ENCODE data around the gene MTERF4. TPM values are rescaled to one million over a fixed set of nuclear protein-coding genes. Genes with fewer than 3 reads are reported as not detected.

The MTERF4 gene
- polyA plus RNA-seq, 1 experiment = 32.0 TPM

- no peak for DNase-seq (ENCODE audit: low read depth)
- no peak for TF ChIP-seq CTCF (IDR thresholded peaks at IDR 0.05; ENCODE audit: insufficient read depth, low read depth, low read length)
- Histone ChIP-seq H3K27me3 (ENCODE audit: control insufficient read depth, insufficient read depth, low read length) (no peaks in the 10 kb centered on the region), H3K36me3 (ENCODE audit: control insufficient read depth, insufficient read depth, low read length) (no peaks in the 10 kb centered on the region; the same call in 1 of the 2 replicates), H3K4me3 (ENCODE audit: low read depth, low read length) (no peak overlapping the region)
- ChIA-PET CTCF (no interaction called here), POLR2A (no interaction called here)
These were observed 50.3 kb downstream of the MTERF4 start for GRCh38 chr2:241051578-241052487.

DNA sequence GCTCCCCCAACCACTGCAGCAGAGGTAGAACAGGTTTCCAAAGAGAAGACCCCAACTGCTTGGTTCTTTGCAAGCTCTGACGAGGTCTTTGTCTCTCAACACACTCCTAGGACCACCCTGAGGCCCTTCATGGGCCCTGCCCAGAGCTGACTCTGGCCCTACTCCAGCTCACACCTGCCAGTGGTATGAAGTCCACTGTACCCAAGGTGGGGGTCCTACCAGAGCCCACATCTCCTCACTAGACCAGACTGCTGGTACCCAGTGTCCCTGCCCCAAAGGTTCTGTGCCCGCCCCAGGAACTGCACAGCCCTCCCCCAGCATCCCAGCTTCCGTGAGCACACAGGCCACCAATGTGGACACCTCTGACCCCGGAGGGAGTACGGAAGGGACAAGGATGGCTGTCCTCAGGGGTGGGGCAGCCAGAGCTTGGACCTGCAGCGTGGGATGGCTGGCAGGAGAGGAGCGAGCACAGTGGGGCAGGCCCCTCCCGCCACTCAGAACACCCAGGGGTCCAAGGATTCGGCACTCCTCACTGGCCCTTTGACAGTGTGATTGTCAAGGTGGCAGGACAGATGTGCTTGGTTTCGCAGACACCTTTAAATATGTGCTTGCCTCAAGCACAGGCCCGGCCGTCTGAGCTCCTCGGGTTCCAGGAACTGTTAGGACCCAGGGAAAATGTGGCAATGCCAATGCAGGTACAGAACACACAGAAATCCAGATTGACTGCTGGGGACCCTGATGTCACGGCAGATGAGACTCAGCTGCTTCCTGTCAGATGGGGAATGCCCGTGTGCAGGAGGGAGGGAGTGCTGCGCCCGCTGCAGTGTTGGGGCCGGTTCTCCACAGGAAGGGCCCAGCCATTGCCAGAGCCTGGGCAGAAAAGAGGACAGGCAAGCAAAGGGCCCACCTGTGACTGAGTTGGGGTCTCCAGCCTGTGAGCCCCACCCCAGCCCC lies 51.2 kb downstream of the MTERF4 start:
- POLR2A ChIA-PET = no interaction called here
- DNase-seq (ENCODE audit: low read depth) = no peak
- Histone ChIP-seq H3K36me3 (ENCODE audit: control insufficient read depth, insufficient read depth, low read length) (no peaks in the 10 kb centered on the region; the same call in 1 of the 2 replicates), H3K4me3 (ENCODE audit: low read depth, low read length) (no peak overlapping the region), H3K27me3 (ENCODE audit: control insufficient read depth, insufficient read depth, low read length) (no peaks in the 10 kb centered on the region)
- no peak for TF ChIP-seq CTCF (IDR thresholded peaks at IDR 0.05; ENCODE audit: insufficient read depth, low read depth, low read length)
- CTCF ChIA-PET = interaction anchor here (1.3 kb wide), 1 partner anchor 200 kb away, joined by 4 read pairs; no protein-coding TSS in a partner anchor

- no peak for TF ChIP-seq CTCF (IDR thresholded peaks at IDR 0.05; ENCODE audit: insufficient read depth, low read depth, low read length)
- CTCF ChIA-PET = interaction anchor here (0.9 to 1.3 kb wide), 2 partner anchors 28 to 199 kb away, joined by 3 to 4 read pairs; no protein-coding TSS in a partner anchor
- Histone ChIP-seq H3K4me3 (ENCODE audit: low read depth, low read length) (no peak overlapping the region), H3K27me3 (ENCODE audit: control insufficient read depth, insufficient read depth, low read length) (no peaks in the 10 kb centered on the region), H3K36me3 (ENCODE audit: control insufficient read depth, insufficient read depth, low read length) (no peaks in the 10 kb centered on the region; the same call in 1 of the 2 replicates)
- DNase-seq (ENCODE audit: low read depth) = no peak
- POLR2A ChIA-PET = no interaction called here
These were observed 52.1 kb downstream of the MTERF4 start for GRCh38 chr2:241049739-241050623.

- ChIA-PET CTCF (interaction anchor here (0.9 kb wide), 1 partner anchor 29 kb away, joined by 3 read pairs; no protein-coding TSS in a partner anchor), POLR2A (no interaction called here)
- no peak overlapping the region for H3K4me3 ChIP-seq (ENCODE audit: low read depth, low read length)
- TF ChIP-seq CTCF (IDR thresholded peaks at IDR 0.05; ENCODE audit: insufficient read depth, low read depth, low read length) = no peak
- no peaks in the 10 kb centered on the region for H3K27me3 ChIP-seq (ENCODE audit: control insufficient read depth, insufficient read depth, low read length)
- H3K36me3 ChIP-seq (ENCODE audit: control insufficient read depth, insufficient read depth, low read length) = no peaks in the 10 kb centered on the region; the same call in 1 of the 2 replicates
- no peak for DNase-seq (ENCODE audit: low read depth)
These were observed 53.1 kb downstream of the MTERF4 start for GRCh38 chr2:241048949-241049343.
